Tibial nerve (tissue), 3 donors: Measurements from ENCODE around the gene DNAJC22.

ENCODE experiments used
- POLR2A ChIP-seq, 2 donors: fragments of 450-650 bp; IDR thresholded peaks; one replicate each; pipeline ENCODE4 v1.6.1; 2017; ENCODE audit warnings: antibody characterized with exemption in 2 of 2, mild to moderate bottlenecking in 2 of 2, moderate library complexity in 2 of 2
- TF ChIP-seq, protein P1 (sequence below), 5 experiments: fragments of 200-600 bp in 3 of 5; fragments of 450-650 bp in 2 of 5; sonication (generic) in 3 of 5; IDR thresholded peaks; one replicate each; pipeline ENCODE4 v1.5.1; 2016 to 2019; ENCODE audit warnings: antibody characterized with exemption in 5 of 5, mild to moderate bottlenecking in 3 of 5, moderate library complexity in 2 of 5

DNA sequence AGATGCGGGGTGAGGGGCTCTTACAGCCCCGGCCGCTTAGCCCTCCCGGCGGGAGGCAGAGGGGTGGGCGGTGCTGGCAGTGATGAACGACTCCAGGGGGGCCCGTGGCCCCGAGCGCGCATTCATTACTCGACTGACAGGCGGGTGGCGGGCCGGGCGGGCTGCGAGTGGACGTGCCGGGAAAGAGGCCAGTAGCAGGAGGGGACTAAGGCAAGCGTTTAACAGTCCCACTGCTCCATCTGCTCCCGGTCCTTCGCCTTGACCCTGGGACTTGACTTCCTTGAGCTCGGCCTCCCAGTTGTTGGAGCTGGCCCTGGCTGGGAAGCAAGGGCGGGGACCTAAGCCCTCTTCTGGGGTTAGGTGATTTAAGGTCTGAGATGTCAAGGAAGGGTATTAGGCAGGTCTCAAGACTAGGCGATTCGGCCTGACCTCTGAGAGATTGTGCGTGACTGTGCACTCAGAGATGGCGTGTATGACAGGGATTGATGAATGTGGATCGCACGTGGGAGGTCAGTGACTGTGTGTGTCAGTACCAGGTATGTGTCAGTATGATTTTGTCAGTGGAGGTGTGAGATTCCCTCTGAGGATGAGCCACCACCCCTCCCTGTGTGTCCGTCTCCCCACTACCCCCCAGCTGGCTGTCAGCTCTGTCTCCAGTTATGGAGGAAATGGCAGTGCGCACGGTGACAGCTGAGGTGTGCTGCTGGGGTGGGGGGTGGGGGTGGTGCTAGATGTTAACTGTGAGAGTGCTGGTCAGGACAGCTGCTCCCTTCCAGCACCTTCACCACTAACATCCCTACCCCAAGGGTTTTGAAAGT, 3.6 kb upstream of the DNAJC22 start:
- TF ChIP-seq, protein P1, sequence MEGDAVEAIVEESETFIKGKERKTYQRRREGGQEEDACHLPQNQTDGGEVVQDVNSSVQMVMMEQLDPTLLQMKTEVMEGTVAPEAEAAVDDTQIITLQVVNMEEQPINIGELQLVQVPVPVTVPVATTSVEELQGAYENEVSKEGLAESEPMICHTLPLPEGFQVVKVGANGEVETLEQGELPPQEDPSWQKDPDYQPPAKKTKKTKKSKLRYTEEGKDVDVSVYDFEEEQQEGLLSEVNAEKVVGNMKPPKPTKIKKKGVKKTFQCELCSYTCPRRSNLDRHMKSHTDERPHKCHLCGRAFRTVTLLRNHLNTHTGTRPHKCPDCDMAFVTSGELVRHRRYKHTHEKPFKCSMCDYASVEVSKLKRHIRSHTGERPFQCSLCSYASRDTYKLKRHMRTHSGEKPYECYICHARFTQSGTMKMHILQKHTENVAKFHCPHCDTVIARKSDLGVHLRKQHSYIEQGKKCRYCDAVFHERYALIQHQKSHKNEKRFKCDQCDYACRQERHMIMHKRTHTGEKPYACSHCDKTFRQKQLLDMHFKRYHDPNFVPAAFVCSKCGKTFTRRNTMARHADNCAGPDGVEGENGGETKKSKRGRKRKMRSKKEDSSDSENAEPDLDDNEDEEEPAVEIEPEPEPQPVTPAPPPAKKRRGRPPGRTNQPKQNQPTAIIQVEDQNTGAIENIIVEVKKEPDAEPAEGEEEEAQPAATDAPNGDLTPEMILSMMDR (IDR thresholded peaks at IDR 0.05): no peak
- no peak for TF ChIP-seq POLR2A (IDR thresholded peaks at IDR 0.05)
